Measurements from ENCODE around the gene CCDC90B. TPM values are rescaled to one million over a fixed set of nuclear protein-coding genes. Genes with fewer than 3 reads are reported as not detected.

The CCDC90B gene
- total RNA-seq = 33.3 and 42.4 TPM in 2 replicates
- long read RNA-seq, full-length matches to known transcripts = 149 of 190 reads
- long read RNA-seq, partial matches to known transcripts = 13 of 190 reads
- long read RNA-seq, other reads (novel, unspliced or antisense) = 28 of 190 reads

GRCh38 chr11:83285771-83286528 is at the start of gene CCDC90B:
CCDC90B (minus strand) TSS chr11:83286367; CDS start chr11:83285972, 395 bp downstream.
- no peaks in the 10 kb centered on the region for H3K36me3 Mint-ChIP-seq (ENCODE audit: unreplicated experiment)

GRCh38 chr11:83335446-83336070 is 49.4 kb upstream of the CCDC90B start:
- no peaks in the 10 kb centered on the region for H3K36me3 Mint-ChIP-seq (ENCODE audit: unreplicated experiment)
- no peaks in the 10 kb centered on the region for H3K9me3 Mint-ChIP-seq (ENCODE audit: unreplicated experiment)
- H3K4me1 Mint-ChIP-seq (ENCODE audit: unreplicated experiment) = no peaks in the 10 kb centered on the region
- no peak overlapping the region for H3K27ac Mint-ChIP-seq (ENCODE audit: unreplicated experiment)
- H3K27me3 Mint-ChIP-seq (ENCODE audit: unreplicated experiment) = peaks cover 5% of the 10 kb centered on the region
- TF ChIP-seq CTCF (IDR thresholded peaks at IDR 0.05) = no peak
- DNase-seq (ENCODE audit: extremely low spot score, unreplicated experiment) = no peak
- no peak overlapping the region for H3K4me3 Mint-ChIP-seq (ENCODE audit: unreplicated experiment)

More at GRCh38 chr11:83285771-83286528, at the start of gene CCDC90B:
- Mint-ChIP-seq H3K27ac (ENCODE audit: unreplicated experiment) (peak within 1 kb of the TSS; percentile 100), H3K4me3 (ENCODE audit: unreplicated experiment) (peak within 1 kb of the TSS; percentile 96), H3K9me3 (ENCODE audit: unreplicated experiment) (no peaks in the 10 kb centered on the region), H3K4me1 (ENCODE audit: unreplicated experiment) (peaks cover 23% of the 10 kb centered on the region), H3K27me3 (ENCODE audit: unreplicated experiment) (peaks cover 14% of the 10 kb centered on the region)
- peak; percentile 41 for TF ChIP-seq CTCF (IDR thresholded peaks at IDR 0.05)
- DNase-seq (ENCODE audit: extremely low spot score, unreplicated experiment) = peak; percentile 97

- TF ChIP-seq CTCF (IDR thresholded peaks at IDR 0.05) = no peak
- no peak overlapping the region for H3K27ac Mint-ChIP-seq (ENCODE audit: unreplicated experiment)
- H3K27me3 Mint-ChIP-seq (ENCODE audit: unreplicated experiment) = peaks cover 13% of the 10 kb centered on the region
- DNase-seq (ENCODE audit: extremely low spot score, unreplicated experiment) = no peak
- no peak overlapping the region for H3K4me3 Mint-ChIP-seq (ENCODE audit: unreplicated experiment)
- H3K36me3 Mint-ChIP-seq (ENCODE audit: unreplicated experiment) = no peaks in the 10 kb centered on the region
- no peaks in the 10 kb centered on the region for H3K9me3 Mint-ChIP-seq (ENCODE audit: unreplicated experiment)
- no peaks in the 10 kb centered on the region for H3K4me1 Mint-ChIP-seq (ENCODE audit: unreplicated experiment)
Measured at GRCh38 chr11:83330303-83330702, 44.1 kb upstream of the CCDC90B start.

GRCh38 chr11:83326326-83326725 is 40.2 kb upstream of the CCDC90B start:
- TF ChIP-seq CTCF (IDR thresholded peaks at IDR 0.05) = no peak
- Mint-ChIP-seq H3K4me1 (ENCODE audit: unreplicated experiment) (no peaks in the 10 kb centered on the region), H3K27ac (ENCODE audit: unreplicated experiment) (no peak overlapping the region), H3K27me3 (ENCODE audit: unreplicated experiment) (peaks cover 42% of the 10 kb centered on the region), H3K36me3 (ENCODE audit: unreplicated experiment) (no peaks in the 10 kb centered on the region), H3K9me3 (ENCODE audit: unreplicated experiment) (no peaks in the 10 kb centered on the region), H3K4me3 (ENCODE audit: unreplicated experiment) (no peak overlapping the region)
- DNase-seq (ENCODE audit: extremely low spot score, unreplicated experiment) = no peak

- H3K9me3 Mint-ChIP-seq (ENCODE audit: unreplicated experiment) = no peaks in the 10 kb centered on the region
- no peaks in the 10 kb centered on the region for H3K4me1 Mint-ChIP-seq (ENCODE audit: unreplicated experiment)
- TF ChIP-seq CTCF (IDR thresholded peaks at IDR 0.05) = no peak
- H3K36me3 Mint-ChIP-seq (ENCODE audit: unreplicated experiment) = no peaks in the 10 kb centered on the region
- H3K27ac Mint-ChIP-seq (ENCODE audit: unreplicated experiment) = no peak overlapping the region
- no peak overlapping the region for H3K4me3 Mint-ChIP-seq (ENCODE audit: unreplicated experiment)
- peaks cover 39% of the 10 kb centered on the region for H3K27me3 Mint-ChIP-seq (ENCODE audit: unreplicated experiment)
- DNase-seq (ENCODE audit: extremely low spot score, unreplicated experiment) = no peak
Measured at GRCh38 chr11:83319346-83319745, 33.2 kb upstream of the CCDC90B start.
